ENCODE measurements around the gene GNAO1. TPM values are rescaled to one million over a fixed set of nuclear protein-coding genes. Genes with fewer than 3 reads are reported as not detected.

Gene GNAO1
- polyA plus RNA-seq, 1 of the 3 experiments (the other 2 are of a cell fraction): 0.30 TPM

DNA sequence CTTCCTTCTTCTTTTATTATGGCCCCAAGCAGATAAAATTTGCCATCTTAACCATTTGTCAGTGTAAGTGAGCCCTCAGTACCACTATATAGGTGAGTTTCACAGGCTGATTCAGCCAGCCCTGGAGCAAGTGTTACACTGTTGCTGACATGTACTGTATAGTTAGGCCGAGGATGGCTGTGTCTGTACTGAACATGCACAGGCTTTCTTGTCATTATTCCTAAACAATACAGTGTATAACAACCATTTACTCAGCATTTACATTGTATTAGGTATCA lies 180.3 kb downstream of the GNAO1 start:
- TF ChIP-seq, protein P1, sequence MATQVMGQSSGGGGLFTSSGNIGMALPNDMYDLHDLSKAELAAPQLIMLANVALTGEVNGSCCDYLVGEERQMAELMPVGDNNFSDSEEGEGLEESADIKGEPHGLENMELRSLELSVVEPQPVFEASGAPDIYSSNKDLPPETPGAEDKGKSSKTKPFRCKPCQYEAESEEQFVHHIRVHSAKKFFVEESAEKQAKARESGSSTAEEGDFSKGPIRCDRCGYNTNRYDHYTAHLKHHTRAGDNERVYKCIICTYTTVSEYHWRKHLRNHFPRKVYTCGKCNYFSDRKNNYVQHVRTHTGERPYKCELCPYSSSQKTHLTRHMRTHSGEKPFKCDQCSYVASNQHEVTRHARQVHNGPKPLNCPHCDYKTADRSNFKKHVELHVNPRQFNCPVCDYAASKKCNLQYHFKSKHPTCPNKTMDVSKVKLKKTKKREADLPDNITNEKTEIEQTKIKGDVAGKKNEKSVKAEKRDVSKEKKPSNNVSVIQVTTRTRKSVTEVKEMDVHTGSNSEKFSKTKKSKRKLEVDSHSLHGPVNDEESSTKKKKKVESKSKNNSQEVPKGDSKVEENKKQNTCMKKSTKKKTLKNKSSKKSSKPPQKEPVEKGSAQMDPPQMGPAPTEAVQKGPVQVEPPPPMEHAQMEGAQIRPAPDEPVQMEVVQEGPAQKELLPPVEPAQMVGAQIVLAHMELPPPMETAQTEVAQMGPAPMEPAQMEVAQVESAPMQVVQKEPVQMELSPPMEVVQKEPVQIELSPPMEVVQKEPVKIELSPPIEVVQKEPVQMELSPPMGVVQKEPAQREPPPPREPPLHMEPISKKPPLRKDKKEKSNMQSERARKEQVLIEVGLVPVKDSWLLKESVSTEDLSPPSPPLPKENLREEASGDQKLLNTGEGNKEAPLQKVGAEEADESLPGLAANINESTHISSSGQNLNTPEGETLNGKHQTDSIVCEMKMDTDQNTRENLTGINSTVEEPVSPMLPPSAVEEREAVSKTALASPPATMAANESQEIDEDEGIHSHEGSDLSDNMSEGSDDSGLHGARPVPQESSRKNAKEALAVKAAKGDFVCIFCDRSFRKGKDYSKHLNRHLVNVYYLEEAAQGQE (IDR thresholded peaks at IDR 0.05; ENCODE audit: low read depth, low read length): no peak
- TF ChIP-seq POLR2AphosphoS5 (IDR thresholded peaks at IDR 0.05; ENCODE audit: low read depth, low read length) (no peak), JUND (IDR thresholded peaks at IDR 0.05) (no peak), GABPA (IDR thresholded peaks at IDR 0.05; ENCODE audit: low read depth) (no peak), FOXJ3 (CRISPR knock-in tag; IDR thresholded peaks at IDR 0.05) (no peak), GATA2 (CRISPR knock-in tag; IDR thresholded peaks at IDR 0.05) (no peak), TEAD4 (IDR thresholded peaks at IDR 0.05; ENCODE audit: borderline replicate concordance, insufficient read depth) (no peak)

DNA sequence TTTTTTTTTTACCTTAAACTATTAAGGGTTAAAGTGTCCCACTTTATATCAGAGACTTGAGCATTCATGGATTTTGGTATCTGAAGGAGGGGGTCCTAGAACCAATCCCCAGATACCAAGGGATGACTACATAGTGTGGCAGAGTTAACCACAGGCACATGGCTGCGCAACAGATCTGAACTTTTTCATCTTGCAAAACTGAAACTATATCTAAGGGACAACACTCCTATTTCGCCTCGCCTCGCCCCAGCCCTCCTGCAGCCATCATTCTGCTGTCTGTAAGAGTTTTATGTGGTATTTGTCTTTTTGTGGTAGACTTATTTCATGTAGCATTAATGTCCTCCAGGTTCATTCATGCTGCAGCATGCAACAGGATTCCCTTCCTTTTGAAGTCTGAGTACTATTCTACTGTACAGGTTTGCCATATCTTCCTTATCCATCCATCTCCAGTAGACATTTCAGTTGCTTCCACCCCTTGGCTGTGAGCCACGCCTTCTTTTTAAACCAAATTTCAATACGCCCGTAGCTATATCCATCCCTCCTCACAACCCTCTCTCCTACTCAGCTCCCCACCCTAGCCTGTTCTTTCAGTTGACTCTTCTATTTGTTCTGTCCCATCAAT lies 180.8 kb downstream of the GNAO1 start:
- Histone ChIP-seq H4K20me1 (ENCODE audit: insufficient read depth) (no peaks in the 10 kb centered on the region), H3K27ac (ENCODE audit: low read depth in 2 of 2, low read length in 1 of 2) (no peak overlapping the region), H3K4me1 (ENCODE audit: control insufficient read depth in 1 of 2, insufficient read depth in 2 of 2, low read depth in 1 of 2, low read length in 1 of 2) (peaks cover 9 to 18% of the 10 kb centered on the region in 2 experiments), H3K36me3 (replicated peaks in 1 of 2; ENCODE audit: control insufficient read depth in 1 of 2, insufficient read depth in 2 of 2, low read length in 1 of 2) (peaks cover 23 to 42% of the 10 kb centered on the region in 2 experiments), H3K9me2 (no peaks in the 10 kb centered on the region), H2AFZ (ENCODE audit: low read depth) (no peak overlapping the region), H3K27me3 (ENCODE audit: insufficient read depth) (no peaks in the 10 kb centered on the region), H3K4me3 (ENCODE audit: low read depth in 2 of 2, low read length in 1 of 2) (no peak overlapping the region), H3K9me3 (no peaks in the 10 kb centered on the region), H3K9ac (no peak overlapping the region), H3F3A (replicated peaks; ENCODE audit: insufficient read depth) (no peaks in the 10 kb centered on the region), H3K4me2 (no peak overlapping the region), H3K79me2 (ENCODE audit: insufficient read depth) (peaks cover 38% of the 10 kb centered on the region)
- no peak for DNase-seq
- WGBS (ENCODE audit: low lambda C conversion rate): 97% methylated on average over 7 of the region's 7 CpGs
- POLR2A ChIA-PET: no interaction called here
- CTCF ChIA-PET: interaction anchor here (1.0 kb wide), 1 partner anchor 16 kb away, joined by 3 read pairs; no protein-coding TSS in a partner anchor
- no peak for TF ChIP-seq TCF12 (IDR thresholded peaks at IDR 0.05)
- TF ChIP-seq, protein P2, sequence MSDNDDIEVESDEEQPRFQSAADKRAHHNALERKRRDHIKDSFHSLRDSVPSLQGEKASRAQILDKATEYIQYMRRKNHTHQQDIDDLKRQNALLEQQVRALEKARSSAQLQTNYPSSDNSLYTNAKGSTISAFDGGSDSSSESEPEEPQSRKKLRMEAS (IDR thresholded peaks at IDR 0.05; ENCODE audit: low read depth): no peak
- TF ChIP-seq RFX5 (IDR thresholded peaks at IDR 0.05; ENCODE audit: low read length): no peak
- TF ChIP-seq YY1 (IDR thresholded peaks at IDR 0.05; ENCODE audit: low read depth): no peak
- no peak for TF ChIP-seq JUND (IDR thresholded peaks at IDR 0.05)
- TF ChIP-seq GABPA (IDR thresholded peaks at IDR 0.05; ENCODE audit: low read depth): no peak
- TF ChIP-seq, protein P3, sequence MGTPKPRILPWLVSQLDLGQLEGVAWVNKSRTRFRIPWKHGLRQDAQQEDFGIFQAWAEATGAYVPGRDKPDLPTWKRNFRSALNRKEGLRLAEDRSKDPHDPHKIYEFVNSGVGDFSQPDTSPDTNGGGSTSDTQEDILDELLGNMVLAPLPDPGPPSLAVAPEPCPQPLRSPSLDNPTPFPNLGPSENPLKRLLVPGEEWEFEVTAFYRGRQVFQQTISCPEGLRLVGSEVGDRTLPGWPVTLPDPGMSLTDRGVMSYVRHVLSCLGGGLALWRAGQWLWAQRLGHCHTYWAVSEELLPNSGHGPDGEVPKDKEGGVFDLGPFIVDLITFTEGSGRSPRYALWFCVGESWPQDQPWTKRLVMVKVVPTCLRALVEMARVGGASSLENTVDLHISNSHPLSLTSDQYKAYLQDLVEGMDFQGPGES (IDR thresholded peaks at IDR 0.05; ENCODE audit: low read depth, low read length): no peak
- TF ChIP-seq, protein P4, sequence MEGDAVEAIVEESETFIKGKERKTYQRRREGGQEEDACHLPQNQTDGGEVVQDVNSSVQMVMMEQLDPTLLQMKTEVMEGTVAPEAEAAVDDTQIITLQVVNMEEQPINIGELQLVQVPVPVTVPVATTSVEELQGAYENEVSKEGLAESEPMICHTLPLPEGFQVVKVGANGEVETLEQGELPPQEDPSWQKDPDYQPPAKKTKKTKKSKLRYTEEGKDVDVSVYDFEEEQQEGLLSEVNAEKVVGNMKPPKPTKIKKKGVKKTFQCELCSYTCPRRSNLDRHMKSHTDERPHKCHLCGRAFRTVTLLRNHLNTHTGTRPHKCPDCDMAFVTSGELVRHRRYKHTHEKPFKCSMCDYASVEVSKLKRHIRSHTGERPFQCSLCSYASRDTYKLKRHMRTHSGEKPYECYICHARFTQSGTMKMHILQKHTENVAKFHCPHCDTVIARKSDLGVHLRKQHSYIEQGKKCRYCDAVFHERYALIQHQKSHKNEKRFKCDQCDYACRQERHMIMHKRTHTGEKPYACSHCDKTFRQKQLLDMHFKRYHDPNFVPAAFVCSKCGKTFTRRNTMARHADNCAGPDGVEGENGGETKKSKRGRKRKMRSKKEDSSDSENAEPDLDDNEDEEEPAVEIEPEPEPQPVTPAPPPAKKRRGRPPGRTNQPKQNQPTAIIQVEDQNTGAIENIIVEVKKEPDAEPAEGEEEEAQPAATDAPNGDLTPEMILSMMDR (IDR thresholded peaks at IDR 0.05): no peak
- no peak for TF ChIP-seq GATA2 (CRISPR knock-in tag; IDR thresholded peaks at IDR 0.05)
- no peak for TF ChIP-seq RAD21 (IDR thresholded peaks at IDR 0.05; ENCODE audit: low read length)
- TF ChIP-seq FOSL2 (IDR thresholded peaks at IDR 0.05; ENCODE audit: borderline replicate concordance, low read depth): no peak
- no peak for TF ChIP-seq TAF1 (IDR thresholded peaks at IDR 0.05; ENCODE audit: borderline replicate concordance, low read depth, low read length)
- no peak for TF ChIP-seq SIN3A (IDR thresholded peaks at IDR 0.05; ENCODE audit: borderline replicate concordance, low read depth, low read length)
- no peak for TF ChIP-seq SMC3 (IDR thresholded peaks at IDR 0.05; ENCODE audit: low read depth, low read length)
- TF ChIP-seq, protein P5, sequence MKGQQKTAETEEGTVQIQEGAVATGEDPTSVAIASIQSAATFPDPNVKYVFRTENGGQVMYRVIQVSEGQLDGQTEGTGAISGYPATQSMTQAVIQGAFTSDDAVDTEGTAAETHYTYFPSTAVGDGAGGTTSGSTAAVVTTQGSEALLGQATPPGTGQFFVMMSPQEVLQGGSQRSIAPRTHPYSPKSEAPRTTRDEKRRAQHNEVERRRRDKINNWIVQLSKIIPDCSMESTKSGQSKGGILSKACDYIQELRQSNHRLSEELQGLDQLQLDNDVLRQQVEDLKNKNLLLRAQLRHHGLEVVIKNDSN (IDR thresholded peaks at IDR 0.05; ENCODE audit: borderline replicate concordance, low read depth): no peak
- TF ChIP-seq POLR2AphosphoS5 (IDR thresholded peaks at IDR 0.05; ENCODE audit: low read depth, low read length): no peak

More for the DNA sequence above, 180.3 kb downstream of the GNAO1 start:
- H3K79me2 ChIP-seq (ENCODE audit: insufficient read depth): peaks cover 34% of the 10 kb centered on the region
- H3K27me3 ChIP-seq (ENCODE audit: insufficient read depth): no peaks in the 10 kb centered on the region
- H3F3A ChIP-seq (replicated peaks; ENCODE audit: insufficient read depth): no peaks in the 10 kb centered on the region
- H3K9me2 ChIP-seq: no peaks in the 10 kb centered on the region
- H3K36me3 ChIP-seq (replicated peaks in 1 of 2; ENCODE audit: control insufficient read depth in 1 of 2, insufficient read depth in 2 of 2, low read length in 1 of 2): peaks cover 28 to 37% of the 10 kb centered on the region in 2 experiments
- ChIA-PET CTCF (interaction anchor here (1.0 to 2.6 kb wide), 3 partner anchors 12 to 56 kb away, joined by 3 to 13 read pairs (median 3); no protein-coding TSS in a partner anchor), POLR2A (no interaction called here)
- no peak for DNase-seq
- H3K4me2 ChIP-seq: no peak overlapping the region
- no peak overlapping the region for H3K4me3 ChIP-seq (ENCODE audit: low read depth in 2 of 2, low read length in 1 of 2)
- WGBS (ENCODE audit: low lambda C conversion rate): 82% methylated on average over 1 of the region's 1 CpG
- H3K27ac ChIP-seq (ENCODE audit: low read depth in 2 of 2, low read length in 1 of 2): no peak overlapping the region
- peaks cover 9 to 18% of the 10 kb centered on the region in 2 experiments for H3K4me1 ChIP-seq (ENCODE audit: control insufficient read depth in 1 of 2, insufficient read depth in 2 of 2, low read depth in 1 of 2, low read length in 1 of 2)
- no peaks in the 10 kb centered on the region for H3K9me3 ChIP-seq
- H2AFZ ChIP-seq (ENCODE audit: low read depth): no peak overlapping the region
- no peaks in the 10 kb centered on the region for H4K20me1 ChIP-seq (ENCODE audit: insufficient read depth)
- no peak overlapping the region for H3K9ac ChIP-seq
